ENCODE results near the gene POU6F2.

DNA sequence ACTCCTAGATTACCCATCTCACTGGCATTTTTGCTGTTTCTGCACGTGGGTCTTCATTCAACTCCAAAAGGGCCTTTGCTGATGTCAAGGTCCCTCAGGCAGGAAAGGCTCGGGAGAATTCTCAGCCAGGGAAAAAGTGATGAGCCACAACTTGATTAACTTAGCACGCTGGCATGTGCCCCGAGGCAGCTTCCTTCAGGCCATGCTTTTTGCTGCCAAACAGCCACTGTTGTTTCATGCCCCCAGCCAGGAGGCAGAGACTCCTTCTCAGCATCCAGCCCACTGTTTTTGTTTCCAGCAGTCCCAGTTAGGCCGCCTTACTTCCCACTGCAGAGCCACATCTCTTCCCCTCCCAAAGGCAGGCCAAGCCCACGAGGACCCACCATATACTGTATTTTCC is 322.0 kb downstream of the POU6F2 start:
- TF ChIP-seq CREB1 (CRISPR knock-in tag; IDR thresholded peaks at IDR 0.05; ENCODE audit: low read depth) (no peak), EZH2 (IDR thresholded peaks at IDR 0.05; ENCODE audit: low read depth, unreplicated experiment) (no peak), POLR2AphosphoS5 (IDR thresholded peaks at IDR 0.05; ENCODE audit: low read depth) (no peak), EZH2phosphoT487 (IDR thresholded peaks at IDR 0.05; ENCODE audit: unreplicated experiment) (no peak), STAT1 (IDR thresholded peaks at IDR 0.05; ENCODE audit: unreplicated experiment) (no peak)
- TF ChIP-seq, protein P1, sequence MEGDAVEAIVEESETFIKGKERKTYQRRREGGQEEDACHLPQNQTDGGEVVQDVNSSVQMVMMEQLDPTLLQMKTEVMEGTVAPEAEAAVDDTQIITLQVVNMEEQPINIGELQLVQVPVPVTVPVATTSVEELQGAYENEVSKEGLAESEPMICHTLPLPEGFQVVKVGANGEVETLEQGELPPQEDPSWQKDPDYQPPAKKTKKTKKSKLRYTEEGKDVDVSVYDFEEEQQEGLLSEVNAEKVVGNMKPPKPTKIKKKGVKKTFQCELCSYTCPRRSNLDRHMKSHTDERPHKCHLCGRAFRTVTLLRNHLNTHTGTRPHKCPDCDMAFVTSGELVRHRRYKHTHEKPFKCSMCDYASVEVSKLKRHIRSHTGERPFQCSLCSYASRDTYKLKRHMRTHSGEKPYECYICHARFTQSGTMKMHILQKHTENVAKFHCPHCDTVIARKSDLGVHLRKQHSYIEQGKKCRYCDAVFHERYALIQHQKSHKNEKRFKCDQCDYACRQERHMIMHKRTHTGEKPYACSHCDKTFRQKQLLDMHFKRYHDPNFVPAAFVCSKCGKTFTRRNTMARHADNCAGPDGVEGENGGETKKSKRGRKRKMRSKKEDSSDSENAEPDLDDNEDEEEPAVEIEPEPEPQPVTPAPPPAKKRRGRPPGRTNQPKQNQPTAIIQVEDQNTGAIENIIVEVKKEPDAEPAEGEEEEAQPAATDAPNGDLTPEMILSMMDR (conservative IDR thresholded peaks at IDR 0.05; ENCODE audit: low read depth in 2 of 2) = no peak
- TF ChIP-seq, protein P2, sequence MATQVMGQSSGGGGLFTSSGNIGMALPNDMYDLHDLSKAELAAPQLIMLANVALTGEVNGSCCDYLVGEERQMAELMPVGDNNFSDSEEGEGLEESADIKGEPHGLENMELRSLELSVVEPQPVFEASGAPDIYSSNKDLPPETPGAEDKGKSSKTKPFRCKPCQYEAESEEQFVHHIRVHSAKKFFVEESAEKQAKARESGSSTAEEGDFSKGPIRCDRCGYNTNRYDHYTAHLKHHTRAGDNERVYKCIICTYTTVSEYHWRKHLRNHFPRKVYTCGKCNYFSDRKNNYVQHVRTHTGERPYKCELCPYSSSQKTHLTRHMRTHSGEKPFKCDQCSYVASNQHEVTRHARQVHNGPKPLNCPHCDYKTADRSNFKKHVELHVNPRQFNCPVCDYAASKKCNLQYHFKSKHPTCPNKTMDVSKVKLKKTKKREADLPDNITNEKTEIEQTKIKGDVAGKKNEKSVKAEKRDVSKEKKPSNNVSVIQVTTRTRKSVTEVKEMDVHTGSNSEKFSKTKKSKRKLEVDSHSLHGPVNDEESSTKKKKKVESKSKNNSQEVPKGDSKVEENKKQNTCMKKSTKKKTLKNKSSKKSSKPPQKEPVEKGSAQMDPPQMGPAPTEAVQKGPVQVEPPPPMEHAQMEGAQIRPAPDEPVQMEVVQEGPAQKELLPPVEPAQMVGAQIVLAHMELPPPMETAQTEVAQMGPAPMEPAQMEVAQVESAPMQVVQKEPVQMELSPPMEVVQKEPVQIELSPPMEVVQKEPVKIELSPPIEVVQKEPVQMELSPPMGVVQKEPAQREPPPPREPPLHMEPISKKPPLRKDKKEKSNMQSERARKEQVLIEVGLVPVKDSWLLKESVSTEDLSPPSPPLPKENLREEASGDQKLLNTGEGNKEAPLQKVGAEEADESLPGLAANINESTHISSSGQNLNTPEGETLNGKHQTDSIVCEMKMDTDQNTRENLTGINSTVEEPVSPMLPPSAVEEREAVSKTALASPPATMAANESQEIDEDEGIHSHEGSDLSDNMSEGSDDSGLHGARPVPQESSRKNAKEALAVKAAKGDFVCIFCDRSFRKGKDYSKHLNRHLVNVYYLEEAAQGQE (IDR thresholded peaks at IDR 0.05; ENCODE audit: unreplicated experiment) = no peak
- TF ChIP-seq, protein P3, sequence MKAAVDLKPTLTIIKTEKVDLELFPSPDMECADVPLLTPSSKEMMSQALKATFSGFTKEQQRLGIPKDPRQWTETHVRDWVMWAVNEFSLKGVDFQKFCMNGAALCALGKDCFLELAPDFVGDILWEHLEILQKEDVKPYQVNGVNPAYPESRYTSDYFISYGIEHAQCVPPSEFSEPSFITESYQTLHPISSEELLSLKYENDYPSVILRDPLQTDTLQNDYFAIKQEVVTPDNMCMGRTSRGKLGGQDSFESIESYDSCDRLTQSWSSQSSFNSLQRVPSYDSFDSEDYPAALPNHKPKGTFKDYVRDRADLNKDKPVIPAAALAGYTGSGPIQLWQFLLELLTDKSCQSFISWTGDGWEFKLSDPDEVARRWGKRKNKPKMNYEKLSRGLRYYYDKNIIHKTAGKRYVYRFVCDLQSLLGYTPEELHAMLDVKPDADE (IDR thresholded peaks at IDR 0.05) = no peak

Data from GM23338 (cell line).